IPS-15b (cell line): ENCODE data around the gene TWIST1.

Source experiments
- H3K27me3 ChIP-seq: one replicate; pipeline ENCODE4 v1.6.1; 2013; ENCODE audit warnings: low read length; ENCODE audit not compliant: control insufficient read depth, insufficient read depth
- H3K36me3 ChIP-seq: one replicate; pipeline ENCODE4 v1.6.1; 2013; ENCODE audit warnings: low read length; ENCODE audit not compliant: control insufficient read depth, insufficient read depth
- H3K4me1 ChIP-seq: one replicate; pipeline ENCODE4 v1.6.1; 2013; ENCODE audit warnings: mild to moderate bottlenecking, low read length; ENCODE audit not compliant: control insufficient read depth, insufficient read depth
- H3K4me3 ChIP-seq: one replicate; pipeline ENCODE4 v1.5.1; 2013; ENCODE audit warnings: low read depth, low read length
- H3K9ac ChIP-seq: one replicate; pipeline ENCODE4 v1.6.1; 2013; ENCODE audit warnings: low read depth, mild to moderate bottlenecking, low read length
- H3K9me3 ChIP-seq: one replicate; pipeline ENCODE4 v1.6.1; 2013; ENCODE audit warnings: mild to moderate bottlenecking, low read length; ENCODE audit not compliant: control insufficient read depth, insufficient read depth

TWIST1 gene

DNA sequence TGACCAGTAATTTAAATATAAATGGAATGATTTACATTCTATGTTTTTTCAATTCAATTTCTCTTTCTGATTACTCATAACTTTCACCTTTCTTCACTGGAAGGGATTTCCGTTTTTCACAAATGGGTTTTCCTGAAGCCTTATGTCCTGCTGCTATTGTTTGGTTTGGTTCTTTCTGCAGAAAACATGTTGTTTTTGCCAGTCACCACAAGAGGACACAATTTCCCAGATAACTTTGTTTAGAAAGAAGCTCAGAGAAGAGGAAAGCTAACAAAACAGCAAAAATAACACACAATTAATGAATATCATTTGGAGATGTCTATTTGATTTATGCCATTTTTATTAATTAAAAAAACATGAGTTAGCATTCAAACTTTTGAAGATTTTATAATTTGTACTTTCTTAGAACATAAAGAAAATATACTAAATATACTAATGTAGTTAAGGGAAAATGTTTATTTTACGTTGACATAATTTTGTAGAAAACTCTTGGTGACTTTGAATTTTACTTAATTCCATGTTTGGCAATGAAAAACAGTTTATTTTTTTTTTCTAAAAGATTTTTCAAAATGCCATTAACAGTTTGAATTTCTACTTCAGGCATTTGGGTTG lies 4.6 kb upstream of the TWIST1 start:
- H3K9me3 ChIP-seq: no peaks in the 10 kb centered on the region
- peaks cover 48% of the 10 kb centered on the region for H3K27me3 ChIP-seq
- no peak overlapping the region for H3K4me3 ChIP-seq

DNA sequence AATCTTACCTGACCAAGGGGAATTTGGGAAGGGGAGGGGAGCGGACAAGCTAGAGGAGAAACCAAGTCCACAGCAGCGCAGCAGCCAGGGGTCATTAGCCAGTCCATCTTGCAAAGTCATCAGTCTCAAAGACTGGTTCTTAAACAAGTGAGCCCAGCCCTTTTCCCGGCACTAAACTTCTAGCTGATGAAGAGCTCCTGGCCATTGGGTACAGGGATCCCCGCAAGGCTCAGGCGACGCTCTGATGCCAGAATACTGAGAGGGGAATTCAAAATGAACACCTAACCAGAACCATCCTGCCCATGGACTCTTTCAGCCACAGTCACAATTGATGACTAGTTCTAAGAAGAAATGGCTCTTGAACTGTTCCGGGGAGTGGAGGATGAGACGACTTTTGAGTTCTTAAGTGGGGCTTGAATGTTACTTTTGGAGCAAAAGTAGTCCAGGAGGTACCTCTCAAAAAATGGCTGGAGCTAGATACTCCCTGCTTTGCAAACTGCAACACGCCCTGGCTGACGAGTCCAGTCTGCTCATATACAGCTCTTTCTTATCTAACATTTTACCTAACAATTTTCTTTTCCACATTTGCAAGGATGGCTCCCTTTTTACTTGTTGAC lies 2.5 kb upstream of the TWIST1 start:
- H3K4me3 ChIP-seq: peak overlapping the region; percentile 12
- peaks cover 16% of the 10 kb centered on the region for H3K4me1 ChIP-seq
- peaks cover 66% of the 10 kb centered on the region for H3K27me3 ChIP-seq
- H3K36me3 ChIP-seq: no peaks in the 10 kb centered on the region
- no peak overlapping the region for H3K9ac ChIP-seq
- no peaks in the 10 kb centered on the region for H3K9me3 ChIP-seq

More for the DNA sequence above, 4.6 kb upstream of the TWIST1 start:
- H3K36me3 ChIP-seq: no peaks in the 10 kb centered on the region
- H3K4me1 ChIP-seq: peaks cover 16% of the 10 kb centered on the region
- no peak overlapping the region for H3K9ac ChIP-seq

DNA sequence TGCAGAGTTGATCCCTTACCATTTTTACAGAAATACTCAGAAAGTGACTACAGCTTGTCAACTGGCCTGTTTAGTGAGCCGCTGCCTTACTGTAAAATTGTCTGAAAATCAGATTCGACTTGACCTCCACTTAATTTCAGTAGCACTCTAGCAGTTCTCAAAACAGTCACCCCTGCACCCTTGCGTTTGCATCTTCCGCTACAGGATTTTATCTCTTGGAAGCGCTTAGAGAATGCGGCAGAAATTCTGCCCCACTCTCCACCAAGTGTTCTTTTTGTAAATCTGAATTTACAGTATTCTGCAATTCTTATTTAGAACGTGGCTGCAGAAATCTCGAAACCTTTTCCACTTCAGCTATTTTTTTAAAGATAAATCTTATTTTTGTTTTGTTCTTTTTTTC lies 1.9 kb upstream of the TWIST1 start:
- H3K36me3 ChIP-seq: no peaks in the 10 kb centered on the region
- H3K9me3 ChIP-seq: no peaks in the 10 kb centered on the region
- H3K9ac ChIP-seq: no peak overlapping the region
- H3K4me3 ChIP-seq: peak overlapping the region; percentile 12
- H3K27me3 ChIP-seq: peaks cover 72% of the 10 kb centered on the region
- H3K4me1 ChIP-seq: peaks cover 16% of the 10 kb centered on the region

DNA sequence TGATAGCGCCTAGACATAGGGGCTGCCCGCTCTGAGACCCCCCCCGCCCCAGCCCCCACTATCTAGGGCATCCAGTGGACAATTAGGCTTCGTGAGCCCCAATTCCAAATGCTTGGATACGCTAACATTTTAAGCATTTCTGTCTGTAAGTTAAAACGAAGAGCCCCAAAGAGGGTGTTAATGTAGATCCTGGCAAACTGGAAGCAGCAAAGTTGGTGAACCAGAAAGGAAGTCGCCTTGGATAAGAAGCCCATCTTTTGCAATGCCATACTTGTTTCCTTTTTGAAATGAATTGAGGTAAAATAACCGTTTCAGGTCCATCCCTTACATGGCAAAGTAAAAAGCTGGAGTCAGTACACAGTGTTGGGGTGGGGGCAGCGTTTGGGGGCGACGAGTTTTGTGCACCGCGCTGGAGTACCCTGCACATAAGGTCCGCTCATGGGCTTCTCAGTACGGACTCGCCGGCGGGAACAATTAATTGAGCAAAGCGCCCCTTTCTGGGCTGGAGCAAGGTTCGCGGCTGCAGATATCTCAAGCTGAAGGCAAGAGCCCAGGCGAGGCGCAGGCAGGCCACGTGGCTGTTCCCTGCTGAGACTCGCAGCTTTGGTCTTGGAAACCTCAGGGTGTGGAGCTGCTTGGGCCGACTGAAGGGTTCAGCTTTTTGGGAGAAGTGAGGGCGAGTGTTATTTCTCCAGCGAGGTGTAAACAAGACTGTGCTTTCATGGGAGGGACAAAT lies 1.4 kb upstream of the TWIST1 start:
- Histone ChIP-seq H3K36me3 (no peaks in the 10 kb centered on the region), H3K9ac (no peak overlapping the region), H3K27me3 (peaks cover 78% of the 10 kb centered on the region), H3K9me3 (no peaks in the 10 kb centered on the region), H3K4me1 (peaks cover 16% of the 10 kb centered on the region), H3K4me3 (peak overlapping the region; percentile 50)

DNA sequence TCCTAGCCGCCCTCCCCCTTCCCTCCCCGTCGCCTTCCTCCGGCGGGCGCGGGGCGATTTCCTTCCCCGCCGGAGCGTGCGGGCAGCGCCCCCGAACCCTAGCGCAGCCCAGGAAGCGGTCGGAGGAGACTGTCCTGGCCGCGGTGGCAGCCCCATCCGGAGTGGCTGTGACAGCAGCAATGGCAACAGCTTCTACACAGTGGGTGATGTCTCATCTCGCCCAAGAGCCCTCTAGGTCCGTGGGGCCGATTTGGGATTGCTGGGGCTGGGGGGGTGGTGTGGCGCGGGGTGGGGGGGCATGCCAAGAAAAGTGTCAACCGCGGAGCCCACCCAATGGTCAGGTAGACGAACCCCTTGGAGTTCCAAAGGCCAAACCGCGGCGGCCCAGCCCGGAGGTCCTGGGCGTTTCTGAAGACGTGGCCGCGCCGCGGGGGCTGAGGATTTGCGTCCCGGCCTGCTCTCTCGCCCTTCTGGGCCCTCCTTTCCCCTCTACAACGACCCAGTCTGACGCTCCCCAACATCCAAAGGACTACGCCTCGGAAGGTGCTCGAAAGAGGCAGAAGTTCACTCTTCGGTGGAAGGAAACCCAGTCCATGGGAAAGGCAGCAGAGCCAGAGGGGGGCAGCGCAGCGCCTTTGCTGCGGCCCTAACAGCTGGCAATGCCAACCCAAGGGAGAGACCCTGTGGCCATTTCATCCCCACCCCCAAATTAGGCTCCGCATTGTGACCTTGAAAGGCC lies 603 bp upstream of the TWIST1 start:
- H3K36me3 ChIP-seq: no peaks in the 10 kb centered on the region
- peaks cover 16% of the 10 kb centered on the region for H3K4me1 ChIP-seq
- peak overlapping the region; percentile 50 for H3K4me3 ChIP-seq
- peaks cover 86% of the 10 kb centered on the region for H3K27me3 ChIP-seq
- H3K9ac ChIP-seq: no peak overlapping the region
- no peaks in the 10 kb centered on the region for H3K9me3 ChIP-seq

DNA sequence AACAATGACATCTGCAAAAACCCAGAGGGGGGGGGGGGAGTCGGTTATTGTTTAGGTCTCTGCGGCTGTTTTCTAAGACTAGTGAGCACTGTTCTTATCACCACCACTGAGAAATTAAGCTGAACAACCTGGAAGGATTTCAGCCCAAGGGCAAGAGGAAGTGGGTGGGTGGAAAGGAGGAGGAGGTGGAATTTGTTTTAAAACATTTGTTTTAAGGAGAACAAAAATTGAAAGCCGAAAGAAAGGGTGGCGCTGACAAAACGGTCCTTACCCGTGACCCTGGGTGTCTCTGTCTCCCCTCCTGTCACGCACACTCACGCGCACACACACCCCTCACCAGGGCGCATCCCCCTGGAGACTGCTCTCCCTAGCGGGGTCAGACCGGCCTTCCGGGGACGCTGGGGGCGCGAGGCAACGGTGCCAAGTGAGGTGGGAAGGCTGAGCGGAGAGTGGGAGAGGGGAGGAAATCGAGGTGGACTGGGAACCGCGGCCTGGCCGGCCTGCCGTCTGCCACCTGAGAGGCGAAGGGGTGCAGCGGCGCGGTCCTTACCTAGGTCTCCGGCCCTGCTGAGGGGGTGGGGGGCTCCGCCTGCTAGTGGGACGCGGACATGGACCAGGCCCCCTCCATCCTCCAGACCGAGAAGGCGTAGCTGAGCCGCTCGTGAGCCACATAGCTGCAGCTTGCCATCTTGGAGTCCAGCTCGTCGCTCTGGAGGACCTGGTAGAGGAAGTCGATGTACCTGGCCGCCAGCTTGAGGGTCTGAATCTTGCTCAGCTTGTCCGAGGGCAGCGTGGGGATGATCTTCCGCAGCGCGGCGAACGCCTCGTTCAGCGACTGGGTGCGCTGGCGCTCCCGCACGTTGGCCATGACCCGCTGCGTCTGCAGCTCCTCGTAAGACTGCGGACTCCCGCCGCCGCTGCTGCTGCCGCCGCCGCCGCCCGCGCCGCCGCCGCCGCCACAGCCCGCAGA lies 1.0 kb downstream of the TWIST1 start:
- Histone ChIP-seq H3K4me1 (peaks cover 11% of the 10 kb centered on the region), H3K9me3 (no peaks in the 10 kb centered on the region), H3K27me3 (peaks cover 93% of the 10 kb centered on the region), H3K4me3 (peak overlapping the region; percentile 58), H3K36me3 (no peaks in the 10 kb centered on the region), H3K9ac (peak overlapping the region; percentile 8)

DNA sequence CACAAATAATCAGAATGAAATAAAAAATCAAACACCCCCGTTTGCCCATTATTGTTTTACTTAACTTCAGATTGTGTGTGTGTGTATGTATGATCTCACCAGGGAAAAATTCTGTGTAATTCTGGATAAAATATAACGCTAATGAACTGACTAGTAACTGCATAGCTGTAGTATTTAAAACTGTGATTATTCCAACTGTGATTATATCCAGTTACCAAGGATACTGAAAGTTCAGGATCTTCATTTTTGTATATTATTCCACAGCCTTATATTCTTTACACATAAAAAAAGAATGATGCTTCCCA lies 2.9 kb downstream of the TWIST1 start:
- Histone ChIP-seq H3K9ac (no peak overlapping the region), H3K4me1 (peaks cover 13% of the 10 kb centered on the region), H3K27me3 (peaks cover 93% of the 10 kb centered on the region), H3K9me3 (no peaks in the 10 kb centered on the region), H3K4me3 (no peak overlapping the region), H3K36me3 (no peaks in the 10 kb centered on the region)

DNA sequence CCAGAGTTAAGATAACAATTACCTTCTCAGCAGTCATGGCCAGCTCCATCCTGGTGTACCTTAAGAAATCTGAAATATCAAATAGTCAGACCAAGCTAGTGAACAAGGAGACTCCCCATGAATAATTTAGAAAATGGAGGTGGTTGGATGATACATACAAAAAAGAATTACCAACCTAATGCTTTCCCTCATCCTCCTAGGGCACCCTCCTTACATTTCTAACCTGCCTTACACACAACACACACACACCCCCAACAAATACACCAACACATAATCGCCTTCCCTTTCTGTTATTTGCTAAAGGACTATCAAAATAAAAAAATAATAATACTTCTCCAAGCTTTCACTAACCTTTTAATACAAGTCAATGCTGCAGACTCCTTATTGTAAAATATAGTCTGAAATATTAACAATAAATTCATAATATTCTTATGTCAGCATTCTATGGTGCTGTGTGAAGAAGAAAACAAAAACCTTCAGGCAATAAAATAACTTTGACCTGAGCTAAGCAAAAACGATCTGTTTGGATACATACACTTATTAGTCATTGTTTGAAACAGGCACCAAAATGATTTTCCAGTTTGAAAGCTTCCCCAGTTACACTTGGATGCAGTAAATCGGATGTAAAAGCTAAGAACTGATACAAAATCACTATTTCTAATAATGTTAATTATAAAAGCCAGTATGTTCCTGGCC lies 3.4 kb downstream of the TWIST1 start:
- H3K9me3 ChIP-seq: no peaks in the 10 kb centered on the region
- H3K4me3 ChIP-seq: no peak overlapping the region
- H3K36me3 ChIP-seq: no peaks in the 10 kb centered on the region

DNA sequence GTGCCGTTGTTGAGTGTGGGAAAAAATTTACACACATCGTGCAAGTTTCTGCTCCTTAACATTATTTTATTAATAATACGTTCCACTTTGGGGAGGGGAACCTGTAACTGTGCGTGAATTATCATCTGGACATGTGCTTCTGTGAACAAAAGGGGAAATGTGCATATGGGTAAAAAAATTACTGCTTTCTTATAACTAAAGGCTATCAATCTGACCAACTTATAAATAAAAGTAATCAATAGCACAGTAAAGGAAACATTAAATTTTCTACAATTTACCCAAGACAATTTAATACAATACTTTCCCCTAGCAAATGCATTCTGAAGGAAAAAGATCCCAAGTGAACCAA lies 4.5 kb downstream of the TWIST1 start:
- Histone ChIP-seq H3K9me3 (no peaks in the 10 kb centered on the region), H3K27me3 (peaks cover 90% of the 10 kb centered on the region), H3K36me3 (no peaks in the 10 kb centered on the region), H3K4me3 (no peak overlapping the region), H3K4me1 (peaks cover 17% of the 10 kb centered on the region), H3K9ac (no peak overlapping the region)

More for the DNA sequence above, 3.4 kb downstream of the TWIST1 start:
- Histone ChIP-seq H3K27me3 (peaks cover 93% of the 10 kb centered on the region), H3K4me1 (peaks cover 14% of the 10 kb centered on the region), H3K9ac (no peak overlapping the region)

DNA sequence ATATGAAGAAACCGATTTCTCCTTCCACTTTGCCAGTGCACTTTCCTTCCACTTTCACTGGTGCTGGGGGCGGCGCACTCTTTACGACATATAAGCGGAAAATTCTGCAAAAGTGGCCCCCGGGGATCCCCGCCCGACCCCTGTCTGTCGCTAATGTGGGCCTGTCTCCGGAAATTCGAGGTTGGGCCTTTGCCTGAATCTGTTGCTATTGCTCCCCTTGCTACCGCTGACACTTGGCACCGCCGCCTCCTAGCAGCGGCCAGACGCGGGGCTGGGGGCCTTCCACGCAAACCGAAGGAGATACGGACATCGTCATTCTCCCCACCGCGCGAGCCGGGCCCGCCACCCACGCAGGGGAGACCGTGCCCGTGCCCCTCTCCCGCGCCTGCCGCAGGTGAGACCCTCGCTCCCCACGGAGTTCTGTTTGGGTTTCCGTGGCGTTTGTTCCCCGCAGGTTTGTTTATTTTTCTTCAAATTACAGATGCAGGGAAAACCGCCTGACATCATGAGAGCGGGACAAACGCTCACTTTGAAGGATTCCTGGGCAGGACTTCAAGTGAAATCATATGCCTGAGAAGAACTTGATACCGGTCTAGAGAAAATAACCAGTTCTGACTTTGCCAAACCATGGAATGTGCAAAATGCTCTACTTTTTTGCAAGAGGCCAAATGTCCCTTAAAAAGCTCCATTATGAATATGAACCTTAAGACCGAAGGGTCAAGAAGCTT lies 5.0 kb downstream of the TWIST1 start:
- Histone ChIP-seq H3K9ac (no peak overlapping the region), H3K9me3 (no peaks in the 10 kb centered on the region), H3K4me3 (peak overlapping the region; percentile 10), H3K36me3 (no peaks in the 10 kb centered on the region), H3K27me3 (peaks cover 91% of the 10 kb centered on the region), H3K4me1 (peaks cover 18% of the 10 kb centered on the region)
